ENCODE results near the gene TMEM187. TPM values are rescaled to one million over a fixed set of nuclear protein-coding genes. Genes with fewer than 3 reads are reported as not detected.
A peak's percentile ranks its signal among the peaks of the same experiment; 100 is the strongest.

Gene TMEM187
- total RNA-seq, 1 donor: 5.2 TPM

- no peak overlapping the region for H3K4me3 ChIP-seq (ENCODE audit: low read depth, low read length)
- DNase-seq (ENCODE audit: low read depth): no peak
- TF ChIP-seq CTCF (IDR thresholded peaks at IDR 0.05; ENCODE audit: insufficient read depth, low read depth, low read length): no peak
Observed at GRCh38 chrX:154000051-154000450, 27.5 kb downstream of the TMEM187 start.

GRCh38 chrX:154002215-154002719 is 29.7 kb downstream of the TMEM187 start:
- H3K4me3 ChIP-seq (ENCODE audit: low read depth, low read length): no peak overlapping the region
- no peak for TF ChIP-seq CTCF (IDR thresholded peaks at IDR 0.05; ENCODE audit: insufficient read depth, low read depth, low read length)
- DNase-seq (ENCODE audit: low read depth): peak; percentile 48

- no peak overlapping the region for H3K4me3 ChIP-seq (ENCODE audit: low read depth, low read length)
- DNase-seq (ENCODE audit: low read depth): no peak
- no peak for TF ChIP-seq CTCF (IDR thresholded peaks at IDR 0.05; ENCODE audit: insufficient read depth, low read depth, low read length)
Observed at GRCh38 chrX:154004315-154004714, 31.8 kb downstream of the TMEM187 start.

- no peak for TF ChIP-seq CTCF (IDR thresholded peaks at IDR 0.05; ENCODE audit: insufficient read depth, low read depth, low read length)
- DNase-seq (ENCODE audit: low read depth): no peak
Observed at GRCh38 chrX:154006947-154007346, 34.4 kb downstream of the TMEM187 start.

GRCh38 chrX:154008521-154008920 is 36.0 kb downstream of the TMEM187 start:
- DNase-seq (ENCODE audit: low read depth): no peak

More at GRCh38 chrX:154006947-154007346, 34.4 kb downstream of the TMEM187 start:
- H3K4me3 ChIP-seq (ENCODE audit: low read depth, low read length): no peak overlapping the region

GRCh38 chrX:154010330-154011087 is 38.0 kb downstream of the TMEM187 start:
- H3K4me3 ChIP-seq (ENCODE audit: low read depth, low read length): no peak overlapping the region
- TF ChIP-seq CTCF (IDR thresholded peaks at IDR 0.05; ENCODE audit: insufficient read depth, low read depth, low read length): no peak
- peak; percentile 60 for DNase-seq (ENCODE audit: low read depth)

More at GRCh38 chrX:154008521-154008920, 36.0 kb downstream of the TMEM187 start:
- no peak for TF ChIP-seq CTCF (IDR thresholded peaks at IDR 0.05; ENCODE audit: insufficient read depth, low read depth, low read length)
- no peak overlapping the region for H3K4me3 ChIP-seq (ENCODE audit: low read depth, low read length)
